Measurements from ENCODE around the gene MAPKAP1.

GRCh38 chr9:125747053-125747764, 40.2 kb upstream of the MAPKAP1 start, which contains the start of gene PBX3:
- TF ChIP-seq CTBP1 (IDR thresholded peaks at IDR 0.05; ENCODE audit: borderline replicate concordance) (no peak; the same call in 1 of the 2 replicates), FOXK2 (IDR thresholded peaks at IDR 0.05) (no peak), PKNOX1 (IDR thresholded peaks at IDR 0.05) (no peak), ELF4 (IDR thresholded peaks at IDR 0.05) (no peak), SP1 (IDR thresholded peaks at IDR 0.05) (no peak), TARDBP (IDR thresholded peaks at IDR 0.05) (no peak), HDGF (IDR thresholded peaks at IDR 0.05; ENCODE audit: borderline replicate concordance) (no peak)

Measured in HEK293T (cell line).